ENCODE results near the gene EBP.

DNA sequence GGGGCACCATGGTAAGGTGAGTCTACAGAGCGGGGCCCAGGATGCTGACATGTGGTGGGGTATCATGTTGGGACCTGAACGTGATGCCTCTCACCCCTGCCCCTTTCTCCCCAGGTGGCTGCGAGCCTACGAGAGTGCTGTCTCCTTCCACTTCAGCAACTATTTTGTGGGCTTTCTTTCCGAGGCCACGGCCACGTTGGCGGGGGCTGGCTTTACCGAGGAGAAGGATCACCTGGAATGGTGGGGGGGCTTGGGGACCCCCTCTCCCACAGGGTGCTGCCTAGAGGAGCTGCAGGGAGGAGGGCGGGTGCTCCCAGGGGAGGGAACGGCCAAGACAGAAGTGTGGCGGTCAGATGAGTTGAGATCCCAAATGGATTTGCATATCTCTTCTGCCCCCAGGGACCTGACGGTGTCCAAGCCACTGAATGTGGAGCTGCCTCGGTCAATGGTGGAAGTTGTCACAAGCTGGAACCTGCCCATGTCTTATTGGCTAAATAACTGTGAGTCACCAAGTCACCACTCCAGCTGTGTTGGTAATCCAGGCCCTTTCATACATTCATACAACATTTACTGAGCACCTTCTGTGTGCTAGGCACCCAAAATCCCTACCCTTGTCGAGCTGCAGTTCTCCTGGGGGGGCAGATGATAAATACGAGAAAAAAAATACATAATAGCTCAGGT lies 7.3 kb upstream of the EBP start:
- TF ChIP-seq, protein P1, sequence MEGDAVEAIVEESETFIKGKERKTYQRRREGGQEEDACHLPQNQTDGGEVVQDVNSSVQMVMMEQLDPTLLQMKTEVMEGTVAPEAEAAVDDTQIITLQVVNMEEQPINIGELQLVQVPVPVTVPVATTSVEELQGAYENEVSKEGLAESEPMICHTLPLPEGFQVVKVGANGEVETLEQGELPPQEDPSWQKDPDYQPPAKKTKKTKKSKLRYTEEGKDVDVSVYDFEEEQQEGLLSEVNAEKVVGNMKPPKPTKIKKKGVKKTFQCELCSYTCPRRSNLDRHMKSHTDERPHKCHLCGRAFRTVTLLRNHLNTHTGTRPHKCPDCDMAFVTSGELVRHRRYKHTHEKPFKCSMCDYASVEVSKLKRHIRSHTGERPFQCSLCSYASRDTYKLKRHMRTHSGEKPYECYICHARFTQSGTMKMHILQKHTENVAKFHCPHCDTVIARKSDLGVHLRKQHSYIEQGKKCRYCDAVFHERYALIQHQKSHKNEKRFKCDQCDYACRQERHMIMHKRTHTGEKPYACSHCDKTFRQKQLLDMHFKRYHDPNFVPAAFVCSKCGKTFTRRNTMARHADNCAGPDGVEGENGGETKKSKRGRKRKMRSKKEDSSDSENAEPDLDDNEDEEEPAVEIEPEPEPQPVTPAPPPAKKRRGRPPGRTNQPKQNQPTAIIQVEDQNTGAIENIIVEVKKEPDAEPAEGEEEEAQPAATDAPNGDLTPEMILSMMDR (IDR thresholded peaks at IDR 0.05), result no peak
- no peak for TF ChIP-seq POLR2A (IDR thresholded peaks at IDR 0.05; ENCODE audit: low read depth)

Measured in esophagus muscularis mucosa (tissue), 3 donors.